RCC 7860 (cell line): ENCODE results near the gene OR4D2.
"Not testable (repeated sequence)": the region's sequence is repeated elsewhere in the genome, so short reads cannot be mapped to it uniquely, and the experiment has no call there.

Source experiments
- DNase-seq: peaks from one replicate; pipeline ENCODE4 v3.0.0-alpha.2; 2015; ENCODE audit warnings: low spot score
- FAIRE-seq: peaks from 2 replicates; lab custom pipeline; 2012; peaks lifted over from hg19 to GRCh38; lab: Jason Lieb, UNC

The OR4D2 gene

GRCh38 chr17:58166682-58167081 is at the start of gene OR4D2:
Gene OR4D2 (plus strand): TSS chr17:58166982. CDS start chr17:58169656, 2,674 bp downstream.
- no peak for DNase-seq

GRCh38 chr17:58117382-58117781 is 49.4 kb upstream of the OR4D2 start:
- FAIRE-seq = no peak
- DNase-seq = no peak

More at GRCh38 chr17:58166682-58167081, at the start of gene OR4D2:
- FAIRE-seq = no peak

GRCh38 chr17:58119491-58119890 is 47.3 kb upstream of the OR4D2 start:
- no peak for DNase-seq

GRCh38 chr17:58120195-58120822 is 46.5 kb upstream of the OR4D2 start:
- FAIRE-seq (no peak), DNase-seq (no peak)

More at GRCh38 chr17:58119491-58119890, 47.3 kb upstream of the OR4D2 start:
- FAIRE-seq = no peak

GRCh38 chr17:58121925-58122324 is 44.9 kb upstream of the OR4D2 start:
- FAIRE-seq (peak; percentile 22), DNase-seq (no peak)

GRCh38 chr17:58127846-58128245 is 38.9 kb upstream of the OR4D2 start:
- no peak for DNase-seq
- FAIRE-seq = no peak

- not testable (repeated sequence) for FAIRE-seq, DNase-seq
These were observed 34.1 kb upstream of the OR4D2 start for GRCh38 chr17:58132697-58133096.

GRCh38 chr17:58136669-58137279 is 30.0 kb upstream of the OR4D2 start:
- DNase-seq (no peak), FAIRE-seq (no peak)

GRCh38 chr17:58141505-58141904 is 25.3 kb upstream of the OR4D2 start:
- DNase-seq (no peak), FAIRE-seq (no peak)

- DNase-seq, FAIRE-seq: not testable (repeated sequence)
These were observed 23.4 kb upstream of the OR4D2 start for GRCh38 chr17:58143335-58143734.

GRCh38 chr17:58144801-58145200 is 22.0 kb upstream of the OR4D2 start:
- DNase-seq = no peak
- no peak for FAIRE-seq

- DNase-seq (no peak), FAIRE-seq (no peak)
These were observed 18.8 kb upstream of the OR4D2 start, which contains the start of gene OR4D1 for GRCh38 chr17:58147930-58148434. Gene OR4D1 (plus strand): TSS chr17:58148384. CDS start chr17:58155154, 6,770 bp downstream.

- FAIRE-seq = no peak
These were observed 18.2 kb upstream of the OR4D2 start for GRCh38 chr17:58148609-58149008.

GRCh38 chr17:58150394-58150793 is 16.4 kb upstream of the OR4D2 start:
- no peak for DNase-seq

More at GRCh38 chr17:58148609-58149008, 18.2 kb upstream of the OR4D2 start:
- no peak for DNase-seq

GRCh38 chr17:58153046-58153445 is 13.7 kb upstream of the OR4D2 start:
- FAIRE-seq (no peak), DNase-seq (no peak)

More at GRCh38 chr17:58150394-58150793, 16.4 kb upstream of the OR4D2 start:
- FAIRE-seq = no peak

- no peak for DNase-seq
- FAIRE-seq = no peak
These were observed 13.1 kb upstream of the OR4D2 start for GRCh38 chr17:58153671-58154070.

GRCh38 chr17:58156839-58157803 is 9.7 kb upstream of the OR4D2 start:
- FAIRE-seq = no peak
- no peak for DNase-seq

GRCh38 chr17:58158181-58158580 is 8.6 kb upstream of the OR4D2 start:
- FAIRE-seq (no peak), DNase-seq (no peak)

GRCh38 chr17:58161566-58161965 is 5.2 kb upstream of the OR4D2 start:
- FAIRE-seq (no peak), DNase-seq (no peak)

GRCh38 chr17:58165981-58166380 is 801 bp upstream of the OR4D2 start:
- no peak for FAIRE-seq
- DNase-seq = no peak

- FAIRE-seq = no peak
These were observed 3.8 kb downstream of the OR4D2 start for GRCh38 chr17:58170622-58171021.

More at GRCh38 chr17:58170622-58171021, 3.8 kb downstream of the OR4D2 start:
- no peak for DNase-seq
